SJCRH30 (cell line): Measurements from ENCODE around the gene AGPAT2. TPM values are rescaled to one million over a fixed set of nuclear protein-coding genes. Genes with fewer than 3 reads are reported as not detected.

Source experiments
- DNase-seq, 2 experiments: peaks; one replicate each; pipeline ENCODE4 v3.0.0-alpha.2; 2015 to 2020
- H3K27ac ChIP-seq: fragments of 250-450 bp; sonication (Bioruptor Pico); 2 replicates; pipeline ENCODE4 v1.5.1; 2020; ENCODE audit warnings: mild to moderate bottlenecking, moderate library complexity
- H3K27me3 ChIP-seq: fragments of 250-450 bp; sonication (Bioruptor Pico); 2 replicates; pipeline ENCODE4 v1.5.1; 2020; ENCODE audit warnings: mild to moderate bottlenecking, moderate library complexity
- H3K36me3 ChIP-seq: fragments of 250-450 bp; sonication (Bioruptor Pico); 2 replicates; pipeline ENCODE4 v1.5.1; 2020; ENCODE audit warnings: mild to moderate bottlenecking, moderate library complexity
- H3K4me1 ChIP-seq: fragments of 250-450 bp; sonication (Bioruptor Pico); 2 replicates; pipeline ENCODE4 v1.5.1; 2020; ENCODE audit warnings: mild to moderate bottlenecking, moderate library complexity
- H3K4me3 ChIP-seq: fragments of 250-450 bp; sonication (Bioruptor Pico); 2 replicates; pipeline ENCODE4 v1.5.1; 2020; ENCODE audit warnings: mild to moderate bottlenecking, moderate library complexity
- H3K9me3 ChIP-seq: fragments of 250-450 bp; sonication (Bioruptor Pico); replicated peaks from 2 replicates; pipeline ENCODE4 v1.5.1; 2020; ENCODE audit warnings: mild to moderate bottlenecking, moderate library complexity
- total RNA-seq: library from RNA; depleted of rRNA; stranded (reverse); fragments of >200 nt; shearing (Covaris generic); gene quantifications from 2 replicates; pipeline ENCODE4 v1.2.3, GENCODE V29; 2014

Gene AGPAT2
- total RNA-seq, 1 experiment from 2014 or later = 11.8 TPM

GRCh38 chr9:136670576-136671253 lies 16.5 kb downstream of the AGPAT2 start:
- no peak overlapping the region for H3K27ac ChIP-seq
- H3K27me3 ChIP-seq = peaks cover 45% of the 10 kb centered on the region
- H3K4me1 ChIP-seq = peaks cover 21% of the 10 kb centered on the region
- H3K36me3 ChIP-seq = no peaks in the 10 kb centered on the region
- no peaks in the 10 kb centered on the region for H3K9me3 ChIP-seq
- no peak overlapping the region for H3K4me3 ChIP-seq
- DNase-seq = no peak

GRCh38 chr9:136669791-136670464 lies 17.3 kb downstream of the AGPAT2 start:
- H3K27ac ChIP-seq = no peak overlapping the region
- peaks cover 48% of the 10 kb centered on the region for H3K27me3 ChIP-seq
- H3K9me3 ChIP-seq = no peaks in the 10 kb centered on the region
- DNase-seq = no peak
- peaks cover 24% of the 10 kb centered on the region for H3K4me1 ChIP-seq
- no peak overlapping the region for H3K4me3 ChIP-seq
- H3K36me3 ChIP-seq = no peaks in the 10 kb centered on the region

- peaks cover 55% of the 10 kb centered on the region for H3K27me3 ChIP-seq
- H3K27ac ChIP-seq = no peak overlapping the region
- H3K9me3 ChIP-seq = no peaks in the 10 kb centered on the region
- H3K36me3 ChIP-seq = no peaks in the 10 kb centered on the region
- no peak overlapping the region for H3K4me3 ChIP-seq
- DNase-seq = no peak
- H3K4me1 ChIP-seq = peaks cover 31% of the 10 kb centered on the region
Observed at GRCh38 chr9:136668983-136669790, 18.1 kb downstream of the AGPAT2 start.

GRCh38 chr9:136667940-136668760 lies 19.1 kb downstream of the AGPAT2 start:
- H3K9me3 ChIP-seq = no peaks in the 10 kb centered on the region
- no peaks in the 10 kb centered on the region for H3K36me3 ChIP-seq
- H3K27me3 ChIP-seq = peaks cover 63% of the 10 kb centered on the region
- DNase-seq = peak; percentile 47 to 50
- H3K4me1 ChIP-seq = peaks cover 35% of the 10 kb centered on the region
- H3K27ac ChIP-seq = no peak overlapping the region
- H3K4me3 ChIP-seq = no peak overlapping the region

GRCh38 chr9:136667214-136667939 lies 19.9 kb downstream of the AGPAT2 start:
- no peak overlapping the region for H3K4me3 ChIP-seq
- no peaks in the 10 kb centered on the region for H3K36me3 ChIP-seq
- peaks cover 35% of the 10 kb centered on the region for H3K4me1 ChIP-seq
- H3K9me3 ChIP-seq = no peaks in the 10 kb centered on the region
- DNase-seq = no peak
- no peak overlapping the region for H3K27ac ChIP-seq
- peaks cover 70% of the 10 kb centered on the region for H3K27me3 ChIP-seq

GRCh38 chr9:136666372-136667213 lies 20.7 kb downstream of the AGPAT2 start:
- peaks cover 78% of the 10 kb centered on the region for H3K27me3 ChIP-seq
- H3K27ac ChIP-seq = no peak overlapping the region
- H3K36me3 ChIP-seq = no peaks in the 10 kb centered on the region
- H3K9me3 ChIP-seq = no peaks in the 10 kb centered on the region
- DNase-seq = no peak
- peaks cover 35% of the 10 kb centered on the region for H3K4me1 ChIP-seq
- H3K4me3 ChIP-seq = peak overlapping the region; percentile 27; the same call in 1 of the 2 replicates

- Histone ChIP-seq H3K9me3 (no peaks in the 10 kb centered on the region), H3K36me3 (no peaks in the 10 kb centered on the region), H3K4me1 (peaks cover 35% of the 10 kb centered on the region), H3K27me3 (peaks cover 86% of the 10 kb centered on the region), H3K4me3 (peak overlapping the region; percentile 27; the same call in 1 of the 2 replicates), H3K27ac (no peak overlapping the region)
- no peak for DNase-seq
Observed at GRCh38 chr9:136665704-136666371, 21.4 kb downstream of the AGPAT2 start.

- no peak overlapping the region for H3K4me3 ChIP-seq
- no peaks in the 10 kb centered on the region for H3K36me3 ChIP-seq
- H3K27me3 ChIP-seq = peaks cover 87% of the 10 kb centered on the region
- H3K27ac ChIP-seq = no peak overlapping the region
- no peaks in the 10 kb centered on the region for H3K9me3 ChIP-seq
- DNase-seq = no peak
- peaks cover 35% of the 10 kb centered on the region for H3K4me1 ChIP-seq
Observed at GRCh38 chr9:136665111-136665703, 22.1 kb downstream of the AGPAT2 start.

GRCh38 chr9:136664000-136664915 lies 23.0 kb downstream of the AGPAT2 start:
- Histone ChIP-seq H3K36me3 (no peaks in the 10 kb centered on the region), H3K9me3 (no peaks in the 10 kb centered on the region), H3K27me3 (peaks cover 87% of the 10 kb centered on the region), H3K27ac (no peak overlapping the region), H3K4me1 (peaks cover 35% of the 10 kb centered on the region), H3K4me3 (no peak overlapping the region)
- no peak for DNase-seq

GRCh38 chr9:136662656-136663581 lies 24.3 kb downstream of the AGPAT2 start, which contains the start of gene EGFL7:
TSS of gene EGFL7 (plus strand) at chr9:136662916. CDS start at chr9:136668283, 5,367 bp downstream.
- Histone ChIP-seq H3K4me3 (no peak within 1 kb of the TSS), H3K27ac (no peak within 1 kb of the TSS), H3K36me3 (no peaks in the 10 kb centered on the region), H3K27me3 (peaks cover 87% of the 10 kb centered on the region), H3K9me3 (no peaks in the 10 kb centered on the region), H3K4me1 (peaks cover 29% of the 10 kb centered on the region)
- no peak for DNase-seq

- Histone ChIP-seq H3K27ac (no peak overlapping the region), H3K27me3 (peaks cover 87% of the 10 kb centered on the region), H3K4me1 (peaks cover 23% of the 10 kb centered on the region), H3K4me3 (no peak overlapping the region), H3K36me3 (no peaks in the 10 kb centered on the region), H3K9me3 (no peaks in the 10 kb centered on the region)
- no peak for DNase-seq
Observed at GRCh38 chr9:136662326-136662655, 25.0 kb downstream of the AGPAT2 start.
